ENCODE data around the gene AP5S1. TPM values are rescaled to one million over a fixed set of nuclear protein-coding genes. Genes with fewer than 3 reads are reported as not detected.
"Not testable (repeated sequence)": the region's sequence is repeated elsewhere in the genome, so short reads cannot be mapped to it uniquely, and the experiment has no call there.

AP5S1 gene
- total RNA-seq, 2 experiments from 2014 or later: 13.8 to 16.5 TPM

DNA sequence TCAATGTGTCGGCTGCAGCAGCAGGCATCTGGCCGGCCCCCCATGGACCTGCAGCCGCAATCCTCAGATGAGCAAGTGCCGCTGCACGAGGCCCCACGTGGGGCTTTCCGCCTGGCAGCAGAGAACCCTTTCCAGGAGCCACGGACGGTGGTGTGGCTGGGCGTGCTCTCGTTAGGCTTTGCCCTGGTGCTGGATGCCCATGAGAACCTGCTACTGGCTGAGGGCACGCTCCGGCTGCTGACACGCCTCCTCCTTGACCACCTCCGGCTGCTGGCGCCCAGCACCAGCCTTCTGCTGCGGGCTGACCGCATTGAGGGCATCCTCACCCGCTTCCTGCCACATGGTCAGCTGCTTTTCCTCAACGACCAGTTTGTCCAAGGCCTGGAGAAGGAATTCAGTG is 3.5 kb downstream of the AP5S1 start:
- no peak for ATAC-seq
- Mint-ChIP-seq H3K27me3 (ENCODE audit: low read depth) (no peaks in the 10 kb centered on the region), H3K36me3 (ENCODE audit: low read depth) (peaks cover 27% of the 10 kb centered on the region), H3K4me1 (ENCODE audit: low read depth) (peaks cover 31% of the 10 kb centered on the region), H3K4me3 (no peak overlapping the region), H3K27ac (no peak overlapping the region), H3K9me3 (ENCODE audit: insufficient read depth) (no peaks in the 10 kb centered on the region)
- ChIA-PET CTCF (interaction anchor here (1.3 kb wide), 1 partner anchor 55 kb away, joined by 3 read pairs; no protein-coding TSS in a partner anchor), POLR2A (interaction anchor here (0.6 kb wide), 1 partner anchor 56 kb away, joined by 3 read pairs; the partner anchor contains the start of gene ADISSP)
- no peak for DNase-seq

DNA sequence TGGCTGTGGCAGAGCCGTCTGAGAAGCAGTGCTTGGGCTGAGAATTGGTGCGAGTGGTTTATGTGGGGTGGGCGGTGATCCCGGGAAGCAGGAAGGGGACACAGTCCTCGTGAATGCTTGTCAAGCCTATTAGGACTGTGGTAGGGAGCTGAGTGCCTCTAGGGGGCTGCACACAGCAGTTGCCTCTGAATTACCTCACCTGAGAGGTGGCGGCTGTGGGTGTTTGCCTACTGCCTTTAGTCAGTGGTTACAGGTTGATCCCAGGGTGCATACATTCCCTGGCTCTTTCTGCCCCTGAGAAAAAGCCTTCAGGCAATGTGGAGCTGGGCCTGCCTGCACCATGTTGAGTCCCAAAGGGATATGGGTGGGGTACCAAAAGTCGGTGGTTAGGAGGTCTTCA is 5.2 kb downstream of the AP5S1 start:
- CTCF ChIA-PET: no interaction called here
- peaks cover 32% of the 10 kb centered on the region for H3K36me3 Mint-ChIP-seq (ENCODE audit: low read depth)
- DNase-seq: no peak
- H3K27ac Mint-ChIP-seq: peak overlapping the region; percentile 11
- H3K27me3 Mint-ChIP-seq (ENCODE audit: low read depth): no peaks in the 10 kb centered on the region
- POLR2A ChIA-PET: no interaction called here
- ATAC-seq: no peak
- H3K4me3 Mint-ChIP-seq: no peak overlapping the region
- H3K4me1 Mint-ChIP-seq (ENCODE audit: low read depth): peaks cover 20% of the 10 kb centered on the region
- H3K9me3 Mint-ChIP-seq (ENCODE audit: insufficient read depth): no peaks in the 10 kb centered on the region

DNA sequence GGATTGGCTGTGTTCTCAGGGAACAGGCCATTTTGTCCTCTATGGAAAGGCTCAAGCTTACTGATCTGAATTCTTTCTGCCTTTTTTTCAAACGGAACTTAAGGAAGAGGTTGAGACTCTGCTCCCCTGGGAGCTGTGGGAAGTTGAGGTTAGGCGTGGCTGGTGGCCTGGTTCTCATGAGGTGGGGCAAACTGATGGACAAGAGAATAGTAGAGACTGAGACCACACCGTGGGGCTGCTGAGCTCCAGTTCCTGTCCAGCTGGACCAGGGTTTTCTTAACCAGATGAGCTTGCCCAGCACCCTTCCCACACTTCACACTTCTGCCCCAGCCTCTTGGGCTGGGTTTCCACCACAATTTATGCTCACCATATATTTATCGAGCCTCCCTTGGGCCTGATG is 6.1 kb downstream of the AP5S1 start:
- H3K4me1 Mint-ChIP-seq (ENCODE audit: low read depth): peaks cover 14% of the 10 kb centered on the region
- no peak overlapping the region for H3K27ac Mint-ChIP-seq
- H3K4me3 Mint-ChIP-seq: no peak overlapping the region
- CTCF ChIA-PET: interaction anchor here (1.0 to 1.1 kb wide), 2 partner anchors 8 to 39 kb away, joined by 3 read pairs; no protein-coding TSS in a partner anchor
- ATAC-seq: no peak
- H3K36me3 Mint-ChIP-seq (ENCODE audit: low read depth): peaks cover 29% of the 10 kb centered on the region
- DNase-seq: no peak
- POLR2A ChIA-PET: no interaction called here
- no peaks in the 10 kb centered on the region for H3K9me3 Mint-ChIP-seq (ENCODE audit: insufficient read depth)
- no peaks in the 10 kb centered on the region for H3K27me3 Mint-ChIP-seq (ENCODE audit: low read depth)

GRCh38 chr20:3828798-3829197 is 8.5 kb downstream of the AP5S1 start:
- Mint-ChIP-seq H3K27me3 (ENCODE audit: low read depth) (no peaks in the 10 kb centered on the region), H3K4me3 (no peak overlapping the region), H3K27ac (no peak overlapping the region), H3K9me3 (ENCODE audit: insufficient read depth) (no peaks in the 10 kb centered on the region), H3K36me3 (ENCODE audit: low read depth) (peaks cover 21% of the 10 kb centered on the region), H3K4me1 (ENCODE audit: low read depth) (peaks cover 6% of the 10 kb centered on the region)
- DNase-seq (no peak), ATAC-seq (no peak)
- POLR2A ChIA-PET: no interaction called here
- CTCF ChIA-PET: interaction anchor here (1.0 kb wide), 1 partner anchor 41 kb away, joined by 3 read pairs; no protein-coding TSS in a partner anchor

DNA sequence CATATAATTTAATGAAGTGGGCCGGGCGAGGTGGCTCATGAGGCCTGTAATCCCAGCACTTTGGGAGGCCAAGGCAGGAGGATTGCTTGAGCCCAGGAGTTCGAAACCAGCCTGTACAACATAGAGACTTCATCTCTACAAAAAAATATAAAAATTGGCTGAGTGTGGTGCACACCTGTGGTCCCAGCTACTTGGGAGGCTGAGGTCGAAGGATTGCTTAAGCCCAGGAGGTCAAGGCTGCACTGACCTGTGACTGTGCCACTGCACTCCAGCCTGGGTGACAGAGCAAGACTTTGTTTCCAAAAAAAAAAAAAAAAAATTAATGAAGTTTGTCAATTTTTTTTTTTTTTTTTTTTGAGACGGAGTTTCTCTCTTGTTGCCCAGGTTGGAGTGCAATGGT is 9.5 kb downstream of the AP5S1 start:
- CTCF ChIA-PET: interaction anchor here (1.5 kb wide), 1 partner anchor 9 kb away, joined by 6 read pairs; the partner anchor contains the start of gene AP5S1
- peaks cover 18% of the 10 kb centered on the region for H3K36me3 Mint-ChIP-seq (ENCODE audit: low read depth)
- ATAC-seq; H3K27ac Mint-ChIP-seq; H3K4me1 Mint-ChIP-seq (ENCODE audit: low read depth); H3K9me3 Mint-ChIP-seq (ENCODE audit: insufficient read depth); POLR2A ChIA-PET; DNase-seq; H3K4me3 Mint-ChIP-seq; H3K27me3 Mint-ChIP-seq (ENCODE audit: low read depth): not testable (repeated sequence)

GRCh38 chr20:3836132-3836531 is 15.8 kb downstream of the AP5S1 start:
- ChIA-PET POLR2A (no interaction called here), CTCF (interaction anchor here (1.6 kb wide), 1 partner anchor 19 kb away, joined by 4 read pairs; no protein-coding TSS in a partner anchor)
- Mint-ChIP-seq H3K27me3 (ENCODE audit: low read depth) (no peaks in the 10 kb centered on the region), H3K4me1 (ENCODE audit: low read depth) (peaks cover 18% of the 10 kb centered on the region), H3K4me3 (no peak overlapping the region), H3K36me3 (ENCODE audit: low read depth) (no peaks in the 10 kb centered on the region), H3K27ac (no peak overlapping the region), H3K9me3 (ENCODE audit: insufficient read depth) (no peaks in the 10 kb centered on the region)
- no peak for DNase-seq
- ATAC-seq: no peak

- ChIA-PET POLR2A (interaction anchor here (0.6 kb wide), 1 partner anchor 630 kb away, joined by 3 read pairs; the partner anchor contains the start of gene ITPA), CTCF (no interaction called here)
- DNase-seq (no peak), ATAC-seq (peak; percentile 49)
- no peak overlapping the region for H3K27ac Mint-ChIP-seq
- no peaks in the 10 kb centered on the region for H3K36me3 Mint-ChIP-seq (ENCODE audit: low read depth)
- H3K9me3 Mint-ChIP-seq (ENCODE audit: insufficient read depth): no peaks in the 10 kb centered on the region
- H3K4me3 Mint-ChIP-seq: no peak overlapping the region
- H3K4me1 Mint-ChIP-seq (ENCODE audit: low read depth): peaks cover 18% of the 10 kb centered on the region
- H3K27me3 Mint-ChIP-seq (ENCODE audit: low read depth): no peaks in the 10 kb centered on the region
Measured at GRCh38 chr20:3839328-3839727, 19.0 kb downstream of the AP5S1 start.

- CTCF ChIA-PET; H3K9me3 Mint-ChIP-seq (ENCODE audit: insufficient read depth); POLR2A ChIA-PET; ATAC-seq; DNase-seq; H3K36me3 Mint-ChIP-seq (ENCODE audit: low read depth); H3K4me3 Mint-ChIP-seq; H3K27me3 Mint-ChIP-seq (ENCODE audit: low read depth): not testable (repeated sequence)
- Mint-ChIP-seq H3K4me1 (ENCODE audit: low read depth) (peaks cover 18% of the 10 kb centered on the region), H3K27ac (peak overlapping the region; percentile 39)
Measured at GRCh38 chr20:3840201-3840600, 19.9 kb downstream of the AP5S1 start.

- H3K9me3 Mint-ChIP-seq (ENCODE audit: insufficient read depth): no peaks in the 10 kb centered on the region
- no peak for ATAC-seq
- no peak for DNase-seq
- H3K4me1 Mint-ChIP-seq (ENCODE audit: low read depth): peaks cover 28% of the 10 kb centered on the region
- no peak overlapping the region for H3K27ac Mint-ChIP-seq
- ChIA-PET POLR2A (no interaction called here), CTCF (no interaction called here)
- no peak overlapping the region for H3K4me3 Mint-ChIP-seq
- no peaks in the 10 kb centered on the region for H3K27me3 Mint-ChIP-seq (ENCODE audit: low read depth)
- H3K36me3 Mint-ChIP-seq (ENCODE audit: low read depth): peaks cover 3% of the 10 kb centered on the region
Measured at GRCh38 chr20:3842348-3842930, 22.1 kb downstream of the AP5S1 start.

- peaks cover 5% of the 10 kb centered on the region for H3K36me3 Mint-ChIP-seq (ENCODE audit: low read depth)
- ATAC-seq (no peak), DNase-seq (no peak)
- H3K27me3 Mint-ChIP-seq (ENCODE audit: low read depth): no peaks in the 10 kb centered on the region
- ChIA-PET CTCF (interaction anchor here (0.9 to 3.2 kb wide), 2 partner anchors 10 to 23 kb away, joined by 3 to 14 read pairs; partner anchors contain the start of gene AP5S1), POLR2A (no interaction called here)
- no peak overlapping the region for H3K4me3 Mint-ChIP-seq
- no peaks in the 10 kb centered on the region for H3K9me3 Mint-ChIP-seq (ENCODE audit: insufficient read depth)
- H3K27ac Mint-ChIP-seq: no peak overlapping the region
- peaks cover 36% of the 10 kb centered on the region for H3K4me1 Mint-ChIP-seq (ENCODE audit: low read depth)
Measured at GRCh38 chr20:3843490-3843889, 23.1 kb downstream of the AP5S1 start.

- peaks cover 11% of the 10 kb centered on the region for H3K36me3 Mint-ChIP-seq (ENCODE audit: low read depth)
- peaks cover 37% of the 10 kb centered on the region for H3K4me1 Mint-ChIP-seq (ENCODE audit: low read depth)
- CTCF ChIA-PET: interaction anchor here (0.9 to 3.2 kb wide), 4 partner anchors 10 to 91 kb away, joined by 3 to 19 read pairs (median 8); partner anchors contain the start of gene AP5S1
- H3K27ac Mint-ChIP-seq; DNase-seq; POLR2A ChIA-PET; H3K4me3 Mint-ChIP-seq; ATAC-seq; H3K27me3 Mint-ChIP-seq (ENCODE audit: low read depth); H3K9me3 Mint-ChIP-seq (ENCODE audit: insufficient read depth): not testable (repeated sequence)
Measured at GRCh38 chr20:3843990-3844619, 23.8 kb downstream of the AP5S1 start.

GRCh38 chr20:3846378-3846739 is 26.0 kb downstream of the AP5S1 start:
- Mint-ChIP-seq H3K36me3 (ENCODE audit: low read depth) (peaks cover 16% of the 10 kb centered on the region), H3K4me3 (peak overlapping the region; percentile 85), H3K27ac (peak overlapping the region; percentile 87), H3K27me3 (ENCODE audit: low read depth) (no peaks in the 10 kb centered on the region), H3K4me1 (ENCODE audit: low read depth) (peaks cover 24% of the 10 kb centered on the region), H3K9me3 (ENCODE audit: insufficient read depth) (no peaks in the 10 kb centered on the region)
- no peak for ATAC-seq
- ChIA-PET POLR2A (no interaction called here), CTCF (interaction anchor here (0.9 to 3.2 kb wide), 2 partner anchors 26 to 59 kb away, joined by 3 to 14 read pairs; partner anchors contain the start of gene AP5S1)
- no peak for DNase-seq
